ENCODE data around the gene KCTD2.
"Not testable (repeated sequence)": the region's sequence is repeated elsewhere in the genome, so short reads cannot be mapped to it uniquely, and the experiment has no call there.

Gene KCTD2

DNA sequence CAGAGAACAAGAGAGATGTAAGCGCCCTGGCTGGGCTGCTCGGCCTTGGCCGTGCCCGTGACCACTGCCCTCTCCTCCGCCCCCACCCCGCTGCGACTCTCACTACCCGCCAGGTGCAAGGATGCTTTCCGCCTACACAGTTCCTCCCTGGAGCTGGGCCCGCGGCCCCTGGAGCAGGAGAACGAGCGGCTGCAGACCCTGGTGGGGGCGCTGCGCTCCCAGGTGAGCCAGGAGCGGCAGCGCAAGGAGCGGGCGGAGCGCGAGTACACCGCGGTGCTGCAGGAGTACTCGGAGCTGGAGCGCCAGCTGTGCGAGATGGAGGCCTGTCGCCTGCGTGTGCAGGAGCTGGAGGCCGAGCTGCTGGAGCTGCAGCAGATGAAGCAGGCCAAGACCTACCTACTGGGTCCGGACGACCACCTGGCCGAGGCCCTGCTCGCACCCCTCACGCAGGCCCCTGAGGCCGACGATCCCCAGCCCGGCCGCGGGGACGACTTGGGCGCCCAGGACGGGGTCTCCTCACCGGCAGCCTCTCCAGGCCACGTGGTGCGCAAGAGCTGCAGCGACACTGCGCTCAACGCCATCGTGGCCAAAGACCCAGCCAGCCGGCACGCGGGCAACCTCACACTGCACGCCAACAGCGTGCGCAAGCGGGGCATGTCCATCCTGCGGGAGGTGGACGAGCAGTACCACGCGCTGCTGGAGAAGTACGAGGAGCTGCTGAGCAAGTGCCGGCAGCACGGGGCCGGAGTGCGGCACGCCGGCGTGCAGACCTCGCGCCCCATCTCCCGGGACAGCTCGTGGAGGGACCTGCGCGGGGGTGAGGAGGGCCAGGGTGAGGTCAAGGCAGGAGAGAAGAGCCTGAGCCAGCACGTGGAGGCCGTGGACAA is 43.7 kb upstream of the KCTD2 start:
- TF ChIP-seq, protein P1, sequence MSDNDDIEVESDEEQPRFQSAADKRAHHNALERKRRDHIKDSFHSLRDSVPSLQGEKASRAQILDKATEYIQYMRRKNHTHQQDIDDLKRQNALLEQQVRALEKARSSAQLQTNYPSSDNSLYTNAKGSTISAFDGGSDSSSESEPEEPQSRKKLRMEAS (IDR thresholded peaks at IDR 0.05; ENCODE audit: low read depth, low read length) = no peak
- TF ChIP-seq POLR2A (IDR thresholded peaks at IDR 0.05; ENCODE audit: extremely low read depth, insufficient read length) (no peak), MYC (IDR thresholded peaks at IDR 0.05; ENCODE audit: low read depth, low read length) (no peak)
- TF ChIP-seq, protein P2, sequence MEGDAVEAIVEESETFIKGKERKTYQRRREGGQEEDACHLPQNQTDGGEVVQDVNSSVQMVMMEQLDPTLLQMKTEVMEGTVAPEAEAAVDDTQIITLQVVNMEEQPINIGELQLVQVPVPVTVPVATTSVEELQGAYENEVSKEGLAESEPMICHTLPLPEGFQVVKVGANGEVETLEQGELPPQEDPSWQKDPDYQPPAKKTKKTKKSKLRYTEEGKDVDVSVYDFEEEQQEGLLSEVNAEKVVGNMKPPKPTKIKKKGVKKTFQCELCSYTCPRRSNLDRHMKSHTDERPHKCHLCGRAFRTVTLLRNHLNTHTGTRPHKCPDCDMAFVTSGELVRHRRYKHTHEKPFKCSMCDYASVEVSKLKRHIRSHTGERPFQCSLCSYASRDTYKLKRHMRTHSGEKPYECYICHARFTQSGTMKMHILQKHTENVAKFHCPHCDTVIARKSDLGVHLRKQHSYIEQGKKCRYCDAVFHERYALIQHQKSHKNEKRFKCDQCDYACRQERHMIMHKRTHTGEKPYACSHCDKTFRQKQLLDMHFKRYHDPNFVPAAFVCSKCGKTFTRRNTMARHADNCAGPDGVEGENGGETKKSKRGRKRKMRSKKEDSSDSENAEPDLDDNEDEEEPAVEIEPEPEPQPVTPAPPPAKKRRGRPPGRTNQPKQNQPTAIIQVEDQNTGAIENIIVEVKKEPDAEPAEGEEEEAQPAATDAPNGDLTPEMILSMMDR (IDR thresholded peaks at IDR 0.05; ENCODE audit: low read depth, low read length) = no peak
- DNase-seq (ENCODE audit: low read depth) = no peak

DNA sequence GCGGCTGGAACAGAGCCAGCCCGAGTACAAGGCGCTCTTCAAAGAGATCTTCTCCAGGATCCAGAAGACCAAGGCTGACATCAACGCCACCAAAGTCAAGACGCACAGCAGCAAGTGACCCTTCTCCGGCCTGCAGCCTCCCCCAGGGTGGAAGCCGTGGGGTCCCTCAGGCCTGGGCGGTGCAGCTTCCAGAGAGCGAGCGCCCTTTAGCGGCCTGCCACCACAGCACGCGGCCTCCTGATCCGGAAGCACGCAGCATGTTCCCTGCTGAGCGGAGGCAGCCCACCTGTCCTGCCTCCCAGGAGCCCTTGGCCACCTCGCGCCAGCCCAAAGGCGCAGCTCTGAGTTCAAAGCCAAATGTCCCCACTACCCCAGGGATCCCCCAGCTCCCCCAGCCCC is 43.1 kb upstream of the KCTD2 start:
- TF ChIP-seq MYC (IDR thresholded peaks at IDR 0.05; ENCODE audit: low read depth, low read length) (no peak), POLR2A (IDR thresholded peaks at IDR 0.05; ENCODE audit: extremely low read depth, insufficient read length) (no peak)
- TF ChIP-seq, protein P2 (IDR thresholded peaks at IDR 0.05; ENCODE audit: low read depth, low read length) = no peak
- TF ChIP-seq, protein P1 (IDR thresholded peaks at IDR 0.05; ENCODE audit: low read depth, low read length) = no peak
- no peak overlapping the region for H3K4me3 ChIP-seq (ENCODE audit: low read depth, low read length)
- DNase-seq (ENCODE audit: low read depth) = no peak

More for the DNA sequence above, 43.7 kb upstream of the KCTD2 start:
- no peak overlapping the region for H3K4me3 ChIP-seq (ENCODE audit: low read depth, low read length)

DNA sequence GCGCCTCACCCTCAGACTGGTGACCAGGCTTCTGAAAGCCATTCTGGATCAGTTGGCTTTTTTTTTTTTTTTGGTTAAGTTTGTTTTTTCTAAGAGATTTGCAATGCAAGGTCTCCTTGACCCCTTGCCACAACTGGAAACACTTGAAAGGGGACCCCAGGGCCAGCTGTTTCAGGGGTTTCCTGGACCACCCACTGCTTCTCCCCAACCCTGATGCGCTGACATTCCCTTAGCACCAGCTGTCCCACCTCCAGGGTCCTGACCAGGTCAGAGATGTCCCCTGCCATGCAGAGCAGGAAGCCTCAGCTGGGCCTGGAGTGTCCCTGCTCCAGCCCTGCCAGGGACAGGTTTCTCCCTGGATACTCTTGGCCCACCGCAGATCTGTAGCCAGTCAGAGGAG is 42.7 kb upstream of the KCTD2 start:
- TF ChIP-seq, protein P2 (IDR thresholded peaks at IDR 0.05; ENCODE audit: low read depth, low read length) = no peak
- no peak for TF ChIP-seq POLR2A (IDR thresholded peaks at IDR 0.05; ENCODE audit: extremely low read depth, insufficient read length)
- TF ChIP-seq MYC (IDR thresholded peaks at IDR 0.05; ENCODE audit: low read depth, low read length) = no peak
- TF ChIP-seq, protein P1 (IDR thresholded peaks at IDR 0.05; ENCODE audit: low read depth, low read length) = no peak
- DNase-seq (ENCODE audit: low read depth) = no peak

DNA sequence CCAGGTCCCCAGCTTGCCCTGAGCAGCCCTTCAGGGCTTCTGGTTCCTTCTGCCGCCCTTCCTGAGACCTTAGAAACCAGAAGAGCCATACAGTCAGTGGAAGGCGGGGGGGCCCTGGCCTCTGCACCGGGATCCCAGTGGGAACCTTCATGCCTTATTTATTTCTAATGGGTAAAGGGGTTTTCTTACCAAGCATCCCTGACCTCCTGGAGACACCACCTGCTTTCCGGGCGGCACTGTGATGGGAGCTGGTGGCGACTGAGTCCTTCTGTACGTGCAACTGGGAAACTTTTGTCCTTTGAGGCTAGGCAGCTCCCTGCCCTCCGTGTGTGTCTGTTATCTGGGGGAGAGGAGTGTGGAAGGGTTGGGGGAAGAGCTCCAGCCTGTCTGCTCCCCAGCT is 41.7 kb upstream of the KCTD2 start:
- DNase-seq (ENCODE audit: low read depth) = no peak
- TF ChIP-seq POLR2A (IDR thresholded peaks at IDR 0.05; ENCODE audit: extremely low read depth, insufficient read length) = no peak
- TF ChIP-seq, protein P1 (IDR thresholded peaks at IDR 0.05; ENCODE audit: low read depth, low read length) = no peak
- no peak for TF ChIP-seq MYC (IDR thresholded peaks at IDR 0.05; ENCODE audit: low read depth, low read length)
- TF ChIP-seq, protein P2 (IDR thresholded peaks at IDR 0.05; ENCODE audit: low read depth, low read length) = no peak
- no peak overlapping the region for H3K4me3 ChIP-seq (ENCODE audit: low read depth, low read length)

More for the DNA sequence above, 42.7 kb upstream of the KCTD2 start:
- H3K4me3 ChIP-seq (ENCODE audit: low read depth, low read length) = no peak overlapping the region

DNA sequence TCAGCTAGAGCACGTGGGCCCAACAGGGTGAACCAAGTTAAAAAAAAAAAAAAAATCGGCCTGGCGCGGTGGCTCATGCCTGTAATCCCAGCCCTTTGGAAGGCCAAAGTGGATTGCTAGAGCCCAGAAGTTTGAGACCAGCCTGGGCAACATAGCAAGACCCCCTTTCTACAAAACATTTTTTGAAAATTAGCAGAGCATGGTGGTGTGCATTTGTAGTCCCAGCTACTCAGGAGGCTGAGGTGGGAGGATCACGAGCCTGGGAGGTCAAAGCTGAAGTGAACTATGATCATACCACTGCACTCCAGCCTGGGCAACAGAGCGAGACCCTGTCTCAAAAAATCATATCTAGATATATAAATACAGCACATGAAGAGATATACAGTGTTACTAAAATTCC is 40.9 kb upstream of the KCTD2 start:
- not testable (repeated sequence) for H3K4me3 ChIP-seq (ENCODE audit: low read depth, low read length); DNase-seq (ENCODE audit: low read depth)

DNA sequence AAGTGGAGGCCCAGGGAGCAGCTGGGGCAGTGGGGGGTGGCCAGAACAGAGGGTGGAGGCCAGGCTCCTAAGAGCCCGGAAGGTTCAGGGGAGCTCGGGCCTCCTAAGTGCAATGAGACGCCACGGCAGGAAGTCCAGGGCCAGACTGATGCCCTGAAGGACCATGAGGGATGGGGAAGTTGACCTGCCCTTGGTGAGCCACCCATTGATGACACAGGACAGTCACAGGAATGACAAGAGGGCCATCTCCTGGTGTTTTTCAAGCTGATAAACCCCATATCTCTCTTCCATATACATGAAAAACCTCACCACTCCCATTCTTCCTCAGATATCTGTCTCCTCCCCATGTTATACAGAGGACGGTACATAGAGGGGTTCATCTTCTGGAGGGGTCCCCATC is 40.4 kb upstream of the KCTD2 start:
- peak; percentile 54 for DNase-seq (ENCODE audit: low read depth)
- no peak overlapping the region for H3K4me3 ChIP-seq (ENCODE audit: low read depth, low read length)
- no peak for TF ChIP-seq MYC (IDR thresholded peaks at IDR 0.05; ENCODE audit: low read depth, low read length)
- no peak for TF ChIP-seq POLR2A (IDR thresholded peaks at IDR 0.05; ENCODE audit: extremely low read depth, insufficient read length)
- TF ChIP-seq, protein P2 (IDR thresholded peaks at IDR 0.05; ENCODE audit: low read depth, low read length) = no peak
- TF ChIP-seq, protein P1 (IDR thresholded peaks at IDR 0.05; ENCODE audit: low read depth, low read length) = no peak

Measured in NB4 (cell line).